WERI-Rb-1 (cell line): ENCODE results near the gene HLA-E.

Experiments
- DNase-seq: peaks from one replicate; pipeline ENCODE4 v3.0.0-alpha.2; 2020
- H3K27ac ChIP-seq: fragments of 250-450 bp; sonication (Bioruptor Pico); 2 replicates; pipeline ENCODE4 v1.5.1; 2020; ENCODE audit warnings: mild to moderate bottlenecking, moderate library complexity
- H3K27me3 ChIP-seq: fragments of 250-450 bp; sonication (Bioruptor Pico); 2 replicates; pipeline ENCODE4 v1.5.1; 2021; ENCODE audit warnings: mild to moderate bottlenecking, low read depth, moderate library complexity; ENCODE audit not compliant: insufficient read depth, severe bottlenecking
- H3K36me3 ChIP-seq: fragments of 250-450 bp; sonication (Bioruptor Pico); 2 replicates; pipeline ENCODE4 v1.5.1; 2020; ENCODE audit warnings: mild to moderate bottlenecking, moderate library complexity
- H3K4me3 ChIP-seq: 2 replicates; pipeline ENCODE4 v1.5.1; 2011; ENCODE audit warnings: low read depth, mild to moderate bottlenecking, control low read depth, low read length
- H3K9me3 ChIP-seq: fragments of 250-450 bp; sonication (Bioruptor Pico); 2 replicates; pipeline ENCODE4 v1.5.1; 2021; ENCODE audit warnings: mild to moderate bottlenecking, moderate library complexity; ENCODE audit not compliant: severe bottlenecking
- TF ChIP-seq, protein P1 (sequence below): IDR thresholded peaks from 2 replicates; pipeline ENCODE4 v1.5.1; 2011; ENCODE audit warnings: low read depth, mild to moderate bottlenecking, control low read depth, inconsistent platforms, low read length

The HLA-E gene

GRCh38 chr6:30459145-30459544 is 30.2 kb upstream of the HLA-E start:
- TF ChIP-seq, protein P1, sequence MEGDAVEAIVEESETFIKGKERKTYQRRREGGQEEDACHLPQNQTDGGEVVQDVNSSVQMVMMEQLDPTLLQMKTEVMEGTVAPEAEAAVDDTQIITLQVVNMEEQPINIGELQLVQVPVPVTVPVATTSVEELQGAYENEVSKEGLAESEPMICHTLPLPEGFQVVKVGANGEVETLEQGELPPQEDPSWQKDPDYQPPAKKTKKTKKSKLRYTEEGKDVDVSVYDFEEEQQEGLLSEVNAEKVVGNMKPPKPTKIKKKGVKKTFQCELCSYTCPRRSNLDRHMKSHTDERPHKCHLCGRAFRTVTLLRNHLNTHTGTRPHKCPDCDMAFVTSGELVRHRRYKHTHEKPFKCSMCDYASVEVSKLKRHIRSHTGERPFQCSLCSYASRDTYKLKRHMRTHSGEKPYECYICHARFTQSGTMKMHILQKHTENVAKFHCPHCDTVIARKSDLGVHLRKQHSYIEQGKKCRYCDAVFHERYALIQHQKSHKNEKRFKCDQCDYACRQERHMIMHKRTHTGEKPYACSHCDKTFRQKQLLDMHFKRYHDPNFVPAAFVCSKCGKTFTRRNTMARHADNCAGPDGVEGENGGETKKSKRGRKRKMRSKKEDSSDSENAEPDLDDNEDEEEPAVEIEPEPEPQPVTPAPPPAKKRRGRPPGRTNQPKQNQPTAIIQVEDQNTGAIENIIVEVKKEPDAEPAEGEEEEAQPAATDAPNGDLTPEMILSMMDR: no peak
- Histone ChIP-seq H3K27me3 (peaks cover 98% of the 10 kb centered on the region), H3K9me3 (peaks cover 3% of the 10 kb centered on the region), H3K36me3 (no peaks in the 10 kb centered on the region), H3K27ac (no peak overlapping the region), H3K4me3 (no peak overlapping the region)
- DNase-seq: no peak

GRCh38 chr6:30461055-30461454 is 28.3 kb upstream of the HLA-E start:
- DNase-seq: no peak
- peaks cover 98% of the 10 kb centered on the region for H3K27me3 ChIP-seq
- no peak overlapping the region for H3K4me3 ChIP-seq
- peaks cover 3% of the 10 kb centered on the region for H3K9me3 ChIP-seq
- TF ChIP-seq, protein P1: no peak
- no peaks in the 10 kb centered on the region for H3K36me3 ChIP-seq
- H3K27ac ChIP-seq: no peak overlapping the region

DNA sequence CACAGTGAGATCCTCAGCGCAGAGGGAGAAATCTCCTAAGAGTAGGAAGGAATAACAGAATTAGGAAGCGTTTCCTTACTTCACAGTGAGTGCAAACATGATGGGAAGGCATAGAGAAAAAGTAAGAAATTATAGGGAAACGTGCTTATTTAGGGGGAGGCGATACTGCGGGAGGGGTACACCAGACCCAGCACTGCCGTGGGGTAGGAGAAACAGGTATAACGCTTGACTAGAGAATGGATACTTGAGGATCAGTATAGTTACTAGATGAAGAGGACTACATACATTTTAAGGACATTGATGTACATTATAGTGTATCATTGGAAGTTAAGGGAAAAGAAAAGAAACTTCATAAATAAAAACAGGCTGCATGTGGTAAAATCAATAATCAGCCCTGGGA is 26.8 kb upstream of the HLA-E start:
- Histone ChIP-seq H3K4me3 (no peak overlapping the region), H3K27ac (no peak overlapping the region), H3K27me3 (peaks cover 98% of the 10 kb centered on the region), H3K9me3 (peaks cover 3% of the 10 kb centered on the region), H3K36me3 (no peaks in the 10 kb centered on the region)
- TF ChIP-seq, protein P1: no peak
- DNase-seq: no peak

DNA sequence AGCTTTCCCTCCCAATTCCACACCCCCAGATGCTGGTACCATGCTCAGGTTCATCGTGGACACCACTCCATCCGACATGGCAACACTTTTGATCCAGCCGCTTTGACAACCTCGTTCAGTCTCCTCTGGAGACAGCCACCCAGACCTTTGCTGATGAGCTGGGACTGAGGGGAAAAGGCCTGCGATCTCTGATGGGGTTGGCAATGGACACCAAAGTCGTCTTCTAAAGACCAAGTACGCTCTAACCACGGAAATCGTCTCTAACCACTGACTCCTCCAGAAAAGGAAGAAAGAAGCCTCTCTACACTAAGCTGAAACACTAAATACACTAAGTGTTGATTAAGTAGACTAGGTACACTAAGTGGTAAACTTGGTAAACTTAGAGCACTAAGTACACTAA is 26.1 kb upstream of the HLA-E start:
- TF ChIP-seq, protein P1: no peak
- DNase-seq: no peak
- Histone ChIP-seq H3K36me3 (no peaks in the 10 kb centered on the region), H3K27ac (no peak overlapping the region), H3K4me3 (no peak overlapping the region), H3K9me3 (peaks cover 3% of the 10 kb centered on the region), H3K27me3 (peaks cover 97% of the 10 kb centered on the region)

DNA sequence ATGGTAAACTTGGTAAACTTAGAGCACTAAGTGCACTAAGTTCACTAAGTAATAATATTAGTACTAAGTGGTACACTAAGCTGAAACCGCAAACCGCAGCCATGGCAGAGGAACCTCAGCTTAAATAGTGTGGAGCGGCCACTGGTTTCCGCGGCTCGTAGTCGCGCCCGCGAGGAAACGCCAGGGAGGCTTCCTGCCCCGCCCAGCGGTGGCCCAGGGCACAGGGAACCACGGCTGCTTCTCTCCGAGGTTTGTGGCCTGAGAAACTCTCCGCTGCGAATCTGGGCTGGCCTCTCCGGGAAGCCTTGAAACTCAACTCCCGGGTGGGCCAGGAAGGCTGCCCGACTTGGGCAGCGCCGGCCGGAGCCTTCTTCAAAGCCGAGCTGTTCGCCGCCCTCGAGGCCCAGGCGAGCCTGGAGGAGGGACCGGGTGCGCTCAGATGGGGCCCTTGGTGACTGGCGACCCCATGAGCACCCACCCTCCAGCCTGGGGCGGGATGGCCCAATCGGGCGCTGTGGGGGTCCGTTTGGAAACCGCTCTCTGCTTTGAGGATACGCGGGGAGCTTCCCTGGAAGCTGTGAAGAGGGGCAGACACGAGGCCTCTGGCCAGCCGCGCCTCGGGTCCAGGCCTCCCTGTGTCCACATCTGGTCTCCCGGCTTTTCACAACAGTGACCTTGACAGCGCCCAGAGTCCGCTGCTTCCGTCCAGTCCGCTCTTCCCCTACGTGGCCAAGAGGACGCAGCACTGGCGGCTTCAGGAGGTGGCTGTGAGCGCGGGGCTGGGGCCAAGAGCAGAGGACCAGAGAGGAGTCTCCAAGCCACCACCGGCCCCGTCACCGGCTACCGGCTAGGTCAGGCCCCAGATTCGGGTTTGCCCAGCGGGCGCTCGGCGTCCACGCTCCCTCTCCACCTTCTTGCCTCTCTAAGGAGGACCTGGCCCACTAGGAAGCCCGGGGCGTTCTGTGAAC is 25.4 kb upstream of the HLA-E start:
- Histone ChIP-seq H3K27me3 (peaks cover 94% of the 10 kb centered on the region), H3K9me3 (peaks cover 3% of the 10 kb centered on the region), H3K36me3 (no peaks in the 10 kb centered on the region), H3K27ac (no peak overlapping the region), H3K4me3 (no peak overlapping the region)
- TF ChIP-seq, protein P1: no peak
- DNase-seq: no peak
